K562 (cell line): Measurements from ENCODE around the gene LCA5. TPM values are rescaled to one million over a fixed set of nuclear protein-coding genes. Genes with fewer than 3 reads are reported as not detected.

Experiments used
- ATAC-seq: fragments of 200-7000 bp; cut with Tn5 transposase; 3 replicates; pipeline ENCODE4 v1.9.1; 2020; ENCODE audit warnings: moderate library complexity
- BruUV-seq: library from RNA; stranded (reverse); fragments of 400-500 nt; replicated peaks from 2 replicates; lab custom pipeline; 2021; lab: Mats Ljungman, UMichigan
- CTCF ChIA-PET: fragments of 300-600 bp; formaldehyde crosslinking; extraction: SDS; loops from one replicate; lab custom pipeline; 2021; ENCODE audit warnings: low intra/inter-chr PET ratio; lab: Yijun Ruan, JAX
- POLR2A ChIA-PET: fragments of 300-600, 350-650 bp; sonication (Branson Sonifier 250); formaldehyde crosslinking; extraction: SDS; loops from one replicate; lab custom pipeline; 2021; ENCODE audit warnings: antibody characterized with exemption, inconsistent platforms; lab: Yijun Ruan, JAX
- DNase-seq, 4 experiments: peaks; one replicate each; pipeline versions ENCODE4 v3.0.0 to v3.0.0-alpha.2; 2011 to 2018; ENCODE audit warnings: low spot score in 3 of 4, mixed read lengths in 3 of 4; ENCODE audit errors: extremely low read depth in 1 of 4
- FAIRE-seq: peaks from 2 replicates; lab custom pipeline; 2011; peaks lifted over from hg19 to GRCh38; lab: Jason Lieb, UNC
- H2AFZ ChIP-seq: 2 replicates; pipeline ENCODE4 v1.6.0; 2011; ENCODE audit warnings: low read depth, low read length, control low read depth, inconsistent platforms
- H3K27ac ChIP-seq: fragments of 200-600 bp; 3 replicates; pipeline ENCODE4 v1.8.0; 2011; ENCODE audit warnings: low read depth, mild to moderate bottlenecking, control low read depth, inconsistent platforms, low read length, moderate library complexity, mixed read lengths; ENCODE audit errors: extremely low read depth
- H3K27me3 ChIP-seq, 2 experiments: fragments of 300-600 bp in 1 of 2; 2 replicates in 1 of 2; 3 replicates in 1 of 2; pipeline versions ENCODE4 v1.6.0 to v1.8.0; 2011; ENCODE audit warnings: inconsistent platforms in 2 of 2, low read length in 2 of 2, mild to moderate bottlenecking in 1 of 2, mixed read lengths in 1 of 2, moderate library complexity in 1 of 2; ENCODE audit not compliant: control insufficient read depth in 2 of 2, insufficient read depth in 2 of 2
- H3K36me3 ChIP-seq: fragments of 300-600 bp; 3 replicates; pipeline ENCODE4 v1.8.0; 2011; ENCODE audit warnings: mild to moderate bottlenecking, low read length, inconsistent platforms; ENCODE audit not compliant: control insufficient read depth, insufficient read depth
- H3K4me1 ChIP-seq, 2 experiments: fragments of 200-600 bp in 1 of 2; replicated peaks in 1 of 2; 2 replicates in 1 of 2; 3 replicates in 1 of 2; pipeline versions ENCODE4 v1.5.1 to v1.8.0; 2011; ENCODE audit warnings: inconsistent platforms in 2 of 2, low read length in 2 of 2, mild to moderate bottlenecking in 1 of 2, mixed read lengths in 1 of 2, moderate library complexity in 1 of 2; ENCODE audit not compliant: control insufficient read depth in 2 of 2, insufficient read depth in 2 of 2
- H3K4me2 ChIP-seq: 2 replicates; pipeline ENCODE4 v1.6.1; 2011; ENCODE audit warnings: low read length, control low read depth, inconsistent platforms, mixed read lengths; ENCODE audit not compliant: insufficient read depth
- H3K4me3 ChIP-seq: fragments of 200-600 bp; sonication (generic), shearing (Covaris generic); 2 replicates; pipeline ENCODE4 v1.5.1; 2016; ENCODE audit warnings: control low read depth, inconsistent platforms
- H3K79me2 ChIP-seq: fragments of 200-600 bp; 3 replicates; pipeline ENCODE4 v1.8.0; 2011; ENCODE audit warnings: low read length, inconsistent platforms; ENCODE audit not compliant: control insufficient read depth, insufficient read depth
- H3K9ac ChIP-seq, 2 experiments: 2 replicates each; pipeline versions ENCODE4 v1.6.0 to v1.6.1; 2011; ENCODE audit warnings: low read depth in 2 of 2, low read length in 2 of 2, control low read depth in 1 of 2, inconsistent platforms in 1 of 2, mild to moderate bottlenecking in 1 of 2, mixed read lengths in 1 of 2; ENCODE audit not compliant: insufficient read depth in 1 of 2
- H3K9me1 ChIP-seq: one replicate; pipeline ENCODE4 v1.6.0; 2011; ENCODE audit warnings: inconsistent platforms, mild to moderate bottlenecking, low read length, moderate library complexity; ENCODE audit not compliant: control insufficient read depth, insufficient read depth
- H3K9me3 ChIP-seq: replicated peaks from 2 replicates; pipeline ENCODE4 v1.5.1; 2011; ENCODE audit warnings: low read depth, low read length, inconsistent platforms; ENCODE audit not compliant: control insufficient read depth, insufficient read depth
- H4K20me1 ChIP-seq: replicated peaks from 2 replicates; pipeline ENCODE4 v1.6.1; 2011; ENCODE audit warnings: low read length, inconsistent platforms, mixed read lengths; ENCODE audit not compliant: control insufficient read depth, insufficient read depth
- ARNT ChIP-seq, 2 experiments: fragments of 450-650 bp; IDR thresholded peaks; 2 replicates each; pipeline ENCODE4 v1.6.1; 2016; ENCODE audit warnings: mild to moderate bottlenecking in 1 of 2
- ATF6 ChIP-seq: sonication (generic); formaldehyde crosslinking; IDR thresholded peaks from 2 replicates; pipeline ENCODE4 v1.4.0; 2020; ENCODE audit warnings: mild to moderate bottlenecking, missing genetic modification reagents
- HDAC8 ChIP-seq: fragments of 450-650 bp; IDR thresholded peaks from 2 replicates; pipeline ENCODE4 v1.6.1; 2016; ENCODE audit warnings: mild to moderate bottlenecking, missing genetic modification characterization, moderate library complexity, missing compliant biosample characterization
- IRF2 ChIP-seq: sonication (generic); formaldehyde crosslinking; IDR thresholded peaks from 2 replicates; pipeline ENCODE4 v1.8.1; 2022; ENCODE audit warnings: mild to moderate bottlenecking, missing genetic modification reagents
- MAFK ChIP-seq: IDR thresholded peaks from 2 replicates; pipeline ENCODE4 v1.6.1; 2011; ENCODE audit warnings: low read length, improper control_type of control experiment
- MECOM ChIP-seq: fragments of 250-450 bp; sonication (Bioruptor Pico); IDR thresholded peaks from 2 replicates; pipeline ENCODE4 v1.8.0; 2022; ENCODE audit warnings: inconsistent platforms
- ZNF24 ChIP-seq: fragments of 450-650 bp; IDR thresholded peaks from 2 replicates; pipeline ENCODE4 v1.6.1; 2016
- ZNF551 ChIP-seq: fragments of 250-450 bp; sonication (Bioruptor Pico); IDR thresholded peaks from 2 replicates; pipeline ENCODE4 v1.5.0; 2021; ENCODE audit warnings: mild to moderate bottlenecking, moderate library complexity
- ZNF717 ChIP-seq: fragments of 250-450 bp; sonication (Bioruptor Pico); IDR thresholded peaks from 2 replicates; pipeline ENCODE4 v1.5.0; 2021
- ZSCAN29 ChIP-seq: fragments of 450-650 bp; IDR thresholded peaks from 2 replicates; pipeline ENCODE4 v1.6.1; 2017
- WGBS: fragments of 100-300 bp; shearing (Covaris generic); methylation state at CpG from one replicate; pipeline ENCODE4 v1.1.6; 2016; ENCODE audit warnings: low coverage, mixed read lengths; ENCODE audit not compliant: insufficient coverage; ENCODE audit errors: missing lambda C conversion rate; 5-methylcytosine and 5-hydroxymethylcytosine counted together
- in situ Hi-C: fragments of 300-500 bp; cut with MboI; formaldehyde crosslinking; loops from 4 replicates; pipeline ENCODE4 v1.15.0; 2018; ENCODE audit warnings: inconsistent platforms, mixed read lengths
- intact Hi-C: fragments of 100-400 bp; cut with micrococcal nuclease; formaldehyde crosslinking; loops from 2 replicates; pipeline ENCODE4 v1.14.2; 2022
- polyA plus RNA-seq, 8 experiments: library from polyadenylated mRNA; depleted of rRNA in 4 of 8; stranded (reverse) in 5 of 8; unstranded in 3 of 8; fragments of >200 nt; fragmentation: Nextera tagmentation in 2 of 8; fragmentation: Illumina TruSeq in 1 of 8; extraction: Ambion mirVana in 2 of 8; extraction: Trizol in 1 of 8; gene quantifications; 2 replicates each; pipeline versions ENCODE4 v1.2.1 to v1.2.3, GENCODE V29; 2011 to 2014; ENCODE audit warnings: inconsistent platforms in 1 of 8, missing spikeins in 1 of 8
- total RNA-seq, 7 experiments: library from RNA; depleted of rRNA in 6 of 7; stranded (reverse); fragments of >200 nt in 6 of 7; fragmentation: Illumina TruSeq in 2 of 7; extraction: Trizol in 2 of 7; gene quantifications; 2 replicates each; pipeline versions ENCODE4 v1.2.1 to v1.2.3, GENCODE V29; 2011 to 2021; ENCODE audit warnings: low replicate concordance in 1 of 7
- TF ChIP-seq, protein P1 (sequence below): fragments of 250-450 bp; sonication (Bioruptor Pico); IDR thresholded peaks from 2 replicates; pipeline ENCODE4 v1.5.0; 2022; ENCODE audit warnings: mild to moderate bottlenecking
- TF ChIP-seq, protein P2 (sequence below): fragments of 450-650 bp; IDR thresholded peaks from 2 replicates; pipeline ENCODE4 v1.6.1; 2016; ENCODE audit warnings: antibody characterized with exemption
- TF ChIP-seq, protein P3 (sequence below): sonication (generic); formaldehyde crosslinking; IDR thresholded peaks from 2 replicates; pipeline ENCODE4 v1.8.0; 2023; ENCODE audit warnings: mild to moderate bottlenecking, missing genetic modification reagents

LCA5 gene
- total and polyA plus RNA-seq, 9 of the 15 experiments (the other 6 are each of a cell fraction or from before 2014, with no cell fraction given), result 1.0 to 3.4 (median 1.8) TPM

GRCh38 chr6:79543411-79543810, 6.2 kb upstream of the LCA5 start:
- Histone ChIP-seq H3K27ac (peak overlapping the region; percentile 91; the same call in 1 of the 3 replicates), H4K20me1 (no peaks in the 10 kb centered on the region), H3K79me2 (peaks cover 27% of the 10 kb centered on the region), H3K4me1 (peaks cover 0 to 40% of the 10 kb centered on the region in 2 experiments; a peak in 3 of 5 replicates), H3K36me3 (peaks cover 10% of the 10 kb centered on the region; the same call in 2 of the 3 replicates), H3K9me3 (no peaks in the 10 kb centered on the region), H3K4me3 (no peak overlapping the region), H3K27me3 (no peaks in the 10 kb centered on the region), H3K9ac (peak overlapping the region in 1 of 2 experiments; percentile 64; a peak in 1 of 4 replicates), H2AFZ (no peak overlapping the region), H3K9me1 (no peaks in the 10 kb centered on the region), H3K4me2 (no peak overlapping the region)
- 50% methylated on average over 1 of the region's 1 CpG for WGBS
- in situ Hi-C loops (no loop called here), intact Hi-C loops (no loop called here)
- ATAC-seq, result no peak
- BruUV-seq, result no TSS peak
- FAIRE-seq, result no peak
- CTCF ChIA-PET, result no interaction called here
- DNase-seq, result no peak
- POLR2A ChIA-PET, result interaction anchor here (0.7 to 1.8 kb wide), 2 partner anchors 8 to 605 kb away, joined by 3 to 6 read pairs; no protein-coding TSS in a partner anchor
- TF ChIP-seq ARNT (IDR thresholded peaks at IDR 0.05) (no peak), ZNF717 (CRISPR knock-in tag) (no peak), ZSCAN29 (no peak), ZNF551 (CRISPR knock-in tag) (no peak), ZNF24 (no peak), ATF6 (no peak), MECOM (CRISPR knock-in tag) (no peak), HDAC8 (tag) (no peak), IRF2 (CRISPR knock-in tag) (no peak), MAFK (no peak)
- TF ChIP-seq, protein P1, sequence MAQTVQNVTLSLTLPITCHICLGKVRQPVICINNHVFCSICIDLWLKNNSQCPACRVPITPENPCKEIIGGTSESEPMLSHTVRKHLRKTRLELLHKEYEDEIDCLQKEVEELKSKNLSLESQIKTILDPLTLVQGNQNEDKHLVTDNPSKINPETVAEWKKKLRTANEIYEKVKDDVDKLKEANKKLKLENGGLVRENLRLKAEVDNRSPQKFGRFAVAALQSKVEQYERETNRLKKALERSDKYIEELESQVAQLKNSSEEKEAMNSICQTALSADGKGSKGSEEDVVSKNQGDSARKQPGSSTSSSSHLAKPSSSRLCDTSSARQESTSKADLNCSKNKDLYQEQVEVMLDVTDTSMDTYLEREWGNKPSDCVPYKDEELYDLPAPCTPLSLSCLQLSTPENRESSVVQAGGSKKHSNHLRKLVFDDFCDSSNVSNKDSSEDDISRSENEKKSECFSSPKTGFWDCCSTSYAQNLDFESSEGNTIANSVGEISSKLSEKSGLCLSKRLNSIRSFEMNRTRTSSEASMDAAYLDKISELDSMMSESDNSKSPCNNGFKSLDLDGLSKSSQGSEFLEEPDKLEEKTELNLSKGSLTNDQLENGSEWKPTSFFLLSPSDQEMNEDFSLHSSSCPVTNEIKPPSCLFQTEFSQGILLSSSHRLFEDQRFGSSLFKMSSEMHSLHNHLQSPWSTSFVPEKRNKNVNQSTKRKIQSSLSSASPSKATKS (CRISPR knock-in tag), result no peak
- TF ChIP-seq, protein P2, sequence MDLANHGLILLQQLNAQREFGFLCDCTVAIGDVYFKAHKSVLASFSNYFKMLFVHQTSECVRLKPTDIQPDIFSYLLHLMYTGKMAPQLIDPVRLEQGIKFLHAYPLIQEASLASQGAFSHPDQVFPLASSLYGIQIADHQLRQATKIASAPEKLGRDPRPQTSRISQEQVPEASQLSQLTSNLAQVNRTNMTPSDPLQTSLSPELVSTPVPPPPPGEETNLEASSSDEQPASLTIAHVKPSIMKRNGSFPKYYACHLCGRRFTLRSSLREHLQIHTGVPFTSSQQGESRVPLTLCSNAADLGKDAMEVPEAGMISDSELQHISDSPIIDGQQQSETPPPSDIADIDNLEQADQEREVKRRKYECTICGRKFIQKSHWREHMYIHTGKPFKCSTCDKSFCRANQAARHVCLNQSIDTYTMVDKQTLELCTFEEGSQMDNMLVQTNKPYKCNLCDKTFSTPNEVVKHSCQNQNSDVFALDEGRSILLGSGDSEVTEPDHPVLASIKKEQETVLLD, result no peak
- TF ChIP-seq, protein P3, sequence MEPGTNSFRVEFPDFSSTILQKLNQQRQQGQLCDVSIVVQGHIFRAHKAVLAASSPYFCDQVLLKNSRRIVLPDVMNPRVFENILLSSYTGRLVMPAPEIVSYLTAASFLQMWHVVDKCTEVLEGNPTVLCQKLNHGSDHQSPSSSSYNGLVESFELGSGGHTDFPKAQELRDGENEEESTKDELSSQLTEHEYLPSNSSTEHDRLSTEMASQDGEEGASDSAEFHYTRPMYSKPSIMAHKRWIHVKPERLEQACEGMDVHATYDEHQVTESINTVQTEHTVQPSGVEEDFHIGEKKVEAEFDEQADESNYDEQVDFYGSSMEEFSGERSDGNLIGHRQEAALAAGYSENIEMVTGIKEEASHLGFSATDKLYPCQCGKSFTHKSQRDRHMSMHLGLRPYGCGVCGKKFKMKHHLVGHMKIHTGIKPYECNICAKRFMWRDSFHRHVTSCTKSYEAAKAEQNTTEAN, result no peak
